Astrocyte of the cerebellum (primary cell): ENCODE data around the gene FAM107B.

Experiments
- DNase-seq: peaks from one replicate; pipeline ENCODE4 v3.0.0-alpha.2; 2011; ENCODE audit warnings: low read depth
- H3K4me3 ChIP-seq: 2 replicates; pipeline ENCODE4 v1.5.1; 2011; ENCODE audit warnings: mild to moderate bottlenecking, low read depth, low read length, moderate library complexity
- CTCF ChIP-seq: IDR thresholded peaks from 2 replicates; pipeline ENCODE4 v1.5.1; 2012; ENCODE audit warnings: low read length, low read depth, moderate library complexity, mild to moderate bottlenecking; ENCODE audit errors: missing control alignments
- in situ Hi-C: cut with HindIII; loops from 2 replicates; pipeline ENCODE4 v1.10.0; 2017; ENCODE audit warnings: low sequenced_read_pairs

The FAM107B gene

DNA sequence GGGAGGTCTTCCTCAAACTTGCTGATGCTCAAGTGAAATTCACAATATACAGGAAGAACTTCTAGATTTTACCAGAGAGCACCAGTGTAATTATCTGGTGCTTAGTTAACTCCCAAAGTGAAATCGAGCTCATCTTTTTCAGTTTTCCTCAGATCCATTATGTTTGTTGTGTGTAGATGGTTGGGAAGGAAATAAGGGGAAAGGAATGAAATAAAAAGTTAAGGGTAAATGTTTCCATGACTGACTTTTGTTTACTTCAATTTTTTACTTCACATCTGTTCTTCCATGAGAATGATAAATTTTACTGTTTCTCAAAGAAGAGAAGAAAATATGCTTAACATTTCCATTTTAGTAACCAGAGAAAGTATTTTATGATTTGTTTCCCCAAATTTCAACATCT, 21.3 kb downstream of the FAM107B start:
- DNase-seq: no peak
- H3K4me3 ChIP-seq: no peak overlapping the region
- TF ChIP-seq CTCF: no peak
- in situ Hi-C loops: no loop called here

DNA sequence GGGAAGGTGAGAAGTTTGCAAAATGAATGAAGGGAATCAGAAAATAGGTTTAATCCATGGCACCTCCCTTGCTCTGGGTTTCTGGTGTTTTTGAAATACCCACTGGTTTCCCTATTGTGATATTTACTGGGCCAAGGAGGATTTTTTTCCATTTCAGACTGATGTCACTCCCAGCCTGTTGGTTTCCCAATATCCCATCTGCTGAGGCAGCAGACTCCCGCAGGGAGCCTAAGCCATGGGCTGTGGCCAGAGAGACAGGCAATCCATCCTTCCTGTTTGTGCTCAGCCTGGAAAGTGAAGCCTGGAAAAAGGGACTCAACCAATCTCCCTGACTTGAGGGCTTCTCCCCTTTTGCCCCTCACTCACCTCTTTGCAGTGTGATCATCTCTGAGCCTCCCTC, 22.8 kb downstream of the FAM107B start:
- H3K4me3 ChIP-seq: no peak overlapping the region
- DNase-seq: no peak
- in situ Hi-C loops: no loop called here
- TF ChIP-seq CTCF: no peak

DNA sequence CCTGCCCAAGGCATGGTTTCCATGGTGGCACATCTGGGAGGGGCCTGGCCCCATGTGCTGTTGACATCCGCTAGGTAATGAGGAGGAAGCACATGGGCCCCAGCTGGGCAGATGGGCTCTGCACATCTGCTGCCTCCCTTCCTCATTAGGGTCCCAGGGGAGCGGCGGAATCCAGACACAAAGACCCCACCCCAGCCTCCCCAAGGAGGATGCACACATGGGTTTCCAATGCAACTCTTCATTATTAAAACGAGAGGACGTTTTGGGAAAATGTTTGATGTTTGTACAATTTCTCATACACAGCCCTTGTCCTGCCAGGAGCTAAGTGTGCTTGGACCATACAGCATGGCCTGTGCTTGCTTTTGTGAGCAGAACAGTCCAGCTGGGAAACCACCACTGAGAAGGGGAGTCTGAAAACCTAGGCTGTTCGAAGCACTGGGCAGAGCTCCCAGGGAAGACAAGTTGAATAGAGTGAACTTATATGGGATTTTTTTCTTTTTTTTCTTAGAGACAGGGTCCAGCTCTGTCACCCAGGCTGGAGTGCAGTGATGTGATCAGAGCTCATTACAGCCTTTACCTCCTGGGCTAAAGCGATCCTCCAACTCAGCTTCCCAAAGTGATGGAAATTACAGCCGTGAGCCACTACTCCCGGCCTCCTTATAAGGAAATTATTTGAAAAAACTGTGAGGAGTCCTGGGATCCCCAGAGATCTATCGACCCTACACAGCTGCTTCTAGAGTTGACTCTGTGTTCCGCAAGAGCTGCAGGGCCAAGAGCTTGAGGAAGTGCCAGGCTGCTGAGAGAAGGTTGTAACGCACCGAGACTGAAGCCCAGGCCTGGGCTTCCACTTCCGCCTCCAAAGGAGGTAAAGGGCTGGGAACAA, 23.4 kb downstream of the FAM107B start:
- no peak overlapping the region for H3K4me3 ChIP-seq
- no peak for TF ChIP-seq CTCF
- DNase-seq: no peak
- in situ Hi-C loops: no loop called here

DNA sequence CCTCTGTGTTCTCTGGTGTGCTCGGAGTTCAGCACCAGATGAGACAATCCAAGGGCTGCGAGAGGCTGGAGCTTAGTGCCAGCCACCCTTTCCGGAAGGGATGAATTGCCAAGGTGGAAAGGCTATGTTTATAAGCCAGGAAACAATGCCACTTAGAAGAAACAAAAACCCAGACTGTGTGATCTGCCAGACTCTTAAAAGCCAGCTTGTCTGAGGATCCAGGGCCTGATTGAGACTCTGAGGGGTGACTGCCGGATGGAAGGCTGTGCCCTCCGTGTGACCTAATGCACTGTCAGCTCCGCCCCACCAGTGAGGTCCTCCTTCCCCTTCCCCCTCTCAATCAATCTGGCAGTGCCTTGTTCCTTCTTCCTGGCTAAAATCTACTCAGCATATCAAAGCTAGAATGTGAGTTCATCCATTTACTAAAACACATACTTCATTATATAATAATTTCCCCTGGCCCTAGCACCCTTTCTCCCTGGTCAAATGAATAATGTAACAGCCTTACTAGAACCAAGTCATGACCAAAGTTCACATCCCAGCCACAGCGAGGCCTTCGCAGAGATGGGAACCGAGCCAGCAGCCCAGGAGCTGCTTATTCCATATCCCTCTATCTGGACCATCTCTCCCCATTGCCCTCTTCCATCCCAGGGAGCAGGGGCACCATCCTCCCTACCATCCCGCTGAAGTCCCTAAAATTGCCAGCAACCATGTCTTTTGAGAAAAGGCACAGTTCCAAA, 25.5 kb downstream of the FAM107B start:
- in situ Hi-C loops: no loop called here
- H3K4me3 ChIP-seq: no peak overlapping the region
- no peak for TF ChIP-seq CTCF
- no peak for DNase-seq

DNA sequence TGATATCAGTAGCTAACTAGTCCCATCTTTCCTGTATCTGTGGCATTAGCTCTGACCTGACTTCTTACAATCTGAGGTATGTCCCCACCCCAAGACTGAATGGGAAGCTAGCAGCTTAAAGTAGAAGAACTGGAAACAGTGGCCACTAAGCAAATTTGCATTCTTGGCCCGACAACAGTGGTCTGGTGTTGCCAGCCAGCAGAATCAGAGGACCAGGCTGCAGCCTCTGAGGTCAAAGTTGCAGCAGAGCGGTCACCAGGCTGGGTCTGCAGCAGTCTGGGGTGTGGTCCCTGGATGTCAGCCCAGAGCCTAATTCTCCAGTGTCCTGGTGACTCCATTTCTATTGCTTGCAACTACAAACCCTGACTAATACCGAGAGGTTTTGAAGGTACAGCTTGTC, 26.3 kb downstream of the FAM107B start:
- in situ Hi-C loops: no loop called here
- TF ChIP-seq CTCF: no peak

DNA sequence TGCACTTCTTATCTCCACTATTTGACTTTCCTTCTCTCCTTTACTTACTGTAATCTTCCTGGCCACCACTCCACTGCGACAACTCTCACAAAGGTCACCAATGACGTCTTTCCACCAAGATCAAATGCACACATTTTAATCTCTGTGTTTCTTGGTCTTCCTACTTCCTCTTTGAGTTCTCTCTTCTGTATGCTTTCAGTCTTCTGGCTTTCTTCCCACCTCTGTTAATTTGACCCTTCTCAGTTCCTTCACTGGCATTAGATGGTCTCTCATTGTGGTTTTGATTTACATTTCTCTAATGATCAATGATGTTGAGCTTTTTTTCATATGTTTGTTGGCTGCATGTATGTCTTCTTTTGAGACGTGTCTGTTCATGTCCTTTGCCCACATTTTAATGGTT, 31.9 kb downstream of the FAM107B start:
- DNase-seq: no peak
- in situ Hi-C loops: no loop called here
- TF ChIP-seq CTCF: no peak
- no peak overlapping the region for H3K4me3 ChIP-seq

More for the DNA sequence above, 26.3 kb downstream of the FAM107B start:
- H3K4me3 ChIP-seq: no peak overlapping the region
- no peak for DNase-seq
